HG02970 (cell line): ENCODE data around the gene TLE5.
"Not testable (repeated sequence)": the region's sequence is repeated elsewhere in the genome, so short reads cannot be mapped to it uniquely, and the experiment has no call there.

Experiments
- ATAC-seq: cut with Tn5 transposase; IDR thresholded peaks from one replicate; pipeline ENCODE4 v1.9.1; 2021; ENCODE audit warnings: mild to moderate bottlenecking, moderate library complexity, moderate number of reproducible peaks; ENCODE audit not compliant: unreplicated experiment, low FRiP score

Gene TLE5

GRCh38 chr19:3028305-3029064 is 33.8 kb downstream of the TLE5 start:
- ATAC-seq = no peak

DNA sequence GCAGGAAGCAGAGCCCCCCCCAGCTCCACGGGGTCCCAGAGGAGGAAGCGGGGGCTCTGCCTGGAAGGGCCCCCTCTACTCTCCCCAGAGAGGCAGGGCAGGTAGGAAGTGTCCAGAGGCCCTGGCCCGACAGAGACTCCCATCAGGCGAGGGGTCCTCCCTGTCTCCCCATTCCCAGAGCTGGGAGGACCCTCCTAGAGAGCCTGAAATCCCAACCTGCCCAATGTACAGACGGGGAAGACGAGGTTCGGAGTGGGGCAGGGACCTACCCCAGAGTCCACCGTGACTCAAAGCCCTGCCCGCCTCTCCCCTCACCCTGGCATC is 34.4 kb downstream of the TLE5 start:
- ATAC-seq = no peak

- ATAC-seq = no peak
Measured at GRCh38 chr19:3027292-3027691, 35.0 kb downstream of the TLE5 start.

GRCh38 chr19:3026768-3027167 is 35.5 kb downstream of the TLE5 start:
- ATAC-seq = no peak

DNA sequence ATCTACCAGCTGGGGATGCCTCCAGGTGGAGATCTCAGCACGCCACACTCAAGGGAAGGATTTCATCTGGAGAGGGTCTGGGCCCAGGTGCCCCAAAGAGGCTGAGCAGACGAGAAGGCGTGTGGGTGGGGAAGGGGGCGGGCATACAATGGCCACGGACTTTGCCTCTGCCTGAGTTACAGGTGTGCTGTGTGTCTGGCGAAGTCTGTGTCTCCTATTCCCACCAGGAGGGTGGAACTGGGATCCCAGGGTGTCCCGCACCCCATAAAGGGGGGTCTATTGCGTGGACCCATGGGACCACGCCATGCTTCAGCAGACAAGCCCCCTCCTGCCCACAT is 36.8 kb downstream of the TLE5 start:
- no peak for ATAC-seq

GRCh38 chr19:3024870-3025548 is 37.3 kb downstream of the TLE5 start:
- no peak for ATAC-seq

GRCh38 chr19:3024509-3024869 is 37.8 kb downstream of the TLE5 start:
- ATAC-seq = no peak

DNA sequence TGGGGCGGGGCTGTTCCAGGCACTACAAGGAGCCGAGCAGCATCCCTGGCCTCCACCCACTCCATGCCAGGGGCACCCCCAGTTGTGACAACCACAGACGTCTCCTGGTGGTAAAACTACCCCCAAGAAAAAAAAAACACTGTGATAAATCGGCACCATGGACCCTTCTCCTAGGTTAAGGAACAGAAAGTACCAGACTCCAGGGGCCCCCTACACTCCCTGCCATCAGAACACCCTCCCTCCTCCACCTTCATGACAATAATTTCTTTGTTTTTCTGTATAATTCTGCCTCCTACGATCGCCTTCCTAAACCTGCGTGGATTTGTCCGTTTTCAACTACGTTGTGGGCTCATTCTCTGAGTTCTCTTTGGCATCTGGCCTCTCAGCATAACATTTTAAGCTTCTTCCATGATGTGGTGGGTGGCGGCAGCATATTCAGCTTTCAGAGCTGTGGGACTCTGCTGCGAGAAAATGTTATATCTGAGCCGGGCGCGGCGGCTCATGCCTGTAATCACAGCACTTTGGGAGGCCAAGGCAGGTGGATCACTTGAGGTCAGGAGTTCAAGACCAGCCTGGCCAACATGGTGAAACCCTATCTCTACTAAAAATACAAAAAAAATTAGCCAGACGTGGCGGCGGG is 41.9 kb downstream of the TLE5 start:
- no peak for ATAC-seq

- no peak for ATAC-seq
Measured at GRCh38 chr19:3019211-3019854, 43.0 kb downstream of the TLE5 start.

- ATAC-seq = no peak
Measured at GRCh38 chr19:3017923-3018322, 44.4 kb downstream of the TLE5 start.

- no peak for ATAC-seq
Measured at GRCh38 chr19:3015126-3016057, 46.9 kb downstream of the TLE5 start.

DNA sequence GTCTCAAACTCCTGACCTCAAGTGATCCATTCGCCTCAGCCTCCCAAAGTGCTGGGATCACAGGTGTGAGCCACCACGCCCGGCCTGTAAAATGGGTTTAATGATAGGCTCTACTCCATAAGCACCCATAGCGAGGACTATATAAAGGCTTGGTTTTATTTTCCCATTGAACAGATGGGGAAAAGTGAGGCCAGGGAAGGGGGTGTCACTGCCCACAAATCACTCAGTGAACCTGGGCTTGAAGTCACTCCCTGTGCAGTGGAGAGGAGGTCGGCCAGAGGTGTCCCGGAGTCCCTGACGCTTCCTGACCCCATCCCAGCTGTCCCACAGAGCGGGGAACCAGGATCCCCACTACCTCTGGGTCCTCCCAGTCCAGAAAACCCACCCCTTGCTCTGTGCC is 48.2 kb downstream of the TLE5 start:
- ATAC-seq = no peak

DNA sequence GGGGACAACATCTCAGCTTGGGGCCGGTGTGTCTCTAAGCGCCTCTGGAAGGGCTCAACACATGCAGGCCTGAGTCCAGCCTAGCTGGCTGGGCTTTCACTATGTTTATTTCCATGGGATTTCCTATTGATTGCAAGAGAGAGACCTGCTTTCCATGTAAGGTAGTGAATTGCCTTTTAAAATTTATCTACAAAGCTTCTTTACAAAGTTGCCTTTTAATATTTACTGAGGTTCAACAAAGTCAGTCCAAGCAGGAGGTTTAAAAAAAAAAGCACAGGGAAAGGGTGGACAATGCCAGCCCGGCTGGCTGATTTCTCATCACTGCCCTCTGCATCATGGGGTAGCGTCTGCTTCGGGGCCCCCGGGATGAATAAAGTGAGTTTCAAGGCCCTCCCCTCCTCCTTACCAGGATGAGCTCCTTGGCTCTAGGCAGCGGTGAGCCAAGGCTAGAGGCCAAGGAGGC is 49.0 kb downstream of the TLE5 start:
- ATAC-seq = no peak

DNA sequence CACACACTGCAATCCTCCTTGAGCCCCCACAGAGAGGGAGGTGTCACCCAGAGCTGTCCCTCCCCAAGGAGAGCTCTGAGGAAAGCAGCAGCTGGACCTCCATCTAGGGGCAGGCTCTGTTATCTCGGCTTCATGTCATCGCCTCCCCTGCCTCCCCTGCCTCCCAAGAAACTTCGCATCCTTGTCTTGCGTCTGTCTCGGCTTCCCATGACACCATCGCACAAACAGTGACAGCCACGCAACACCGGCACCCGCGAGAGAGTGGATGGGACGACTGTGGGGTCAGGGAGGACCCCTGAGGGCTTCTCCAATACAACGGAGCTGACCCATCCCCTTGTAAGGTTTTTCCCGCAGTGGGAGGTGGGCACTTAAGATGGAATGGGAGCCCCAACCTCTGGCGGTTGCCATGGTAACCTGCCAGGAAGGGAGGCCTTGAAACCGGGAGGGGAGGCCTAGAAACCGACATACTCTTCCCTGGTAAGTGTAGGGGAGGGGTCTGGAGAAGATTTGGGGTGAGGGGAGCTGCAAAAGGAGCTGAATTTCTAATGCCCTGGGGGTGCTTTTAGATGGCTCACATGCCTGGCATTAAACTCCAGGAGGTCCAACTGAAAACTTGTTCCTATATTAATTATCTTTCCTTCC is 49.6 kb downstream of the TLE5 start:
- no peak for ATAC-seq

- not testable (repeated sequence) for ATAC-seq
Measured at GRCh38 chr19:3012059-3012458, 50.2 kb downstream of the TLE5 start.

- no peak for ATAC-seq
Measured at GRCh38 chr19:3010871-3011270, 51.4 kb downstream of the TLE5 start.

DNA sequence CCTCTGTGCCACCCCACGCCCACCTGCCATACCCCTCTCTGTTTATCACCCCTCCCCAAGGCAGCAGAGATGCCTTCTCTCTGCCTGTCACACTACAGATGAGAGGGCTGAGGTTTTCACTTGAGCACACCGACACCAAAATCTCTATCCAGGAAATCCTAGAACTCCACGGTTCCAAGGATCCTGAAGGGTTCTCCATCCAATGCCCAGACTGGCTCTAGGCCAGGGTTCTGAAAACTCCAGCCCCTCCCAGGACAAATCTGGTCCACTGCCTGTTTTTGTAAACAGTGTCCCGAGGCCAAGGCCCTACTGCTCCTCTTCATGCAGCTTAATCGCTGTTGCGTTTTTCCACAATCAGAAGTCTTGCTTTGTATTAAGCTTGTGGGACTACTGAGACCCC is 53.3 kb downstream of the TLE5 start:
- ATAC-seq = no peak

GRCh38 chr19:3007975-3008374 is 54.3 kb downstream of the TLE5 start:
- no peak for ATAC-seq

GRCh38 chr19:3006075-3006767 is 56.1 kb downstream of the TLE5 start:
- no peak for ATAC-seq
